GM21529 (cell line): ENCODE results near the gene KCNN4.

Experiments used
- ATAC-seq: cut with Tn5 transposase; IDR thresholded peaks from one replicate; pipeline ENCODE4 v1.9.1; 2021; ENCODE audit not compliant: unreplicated experiment

The KCNN4 gene

DNA sequence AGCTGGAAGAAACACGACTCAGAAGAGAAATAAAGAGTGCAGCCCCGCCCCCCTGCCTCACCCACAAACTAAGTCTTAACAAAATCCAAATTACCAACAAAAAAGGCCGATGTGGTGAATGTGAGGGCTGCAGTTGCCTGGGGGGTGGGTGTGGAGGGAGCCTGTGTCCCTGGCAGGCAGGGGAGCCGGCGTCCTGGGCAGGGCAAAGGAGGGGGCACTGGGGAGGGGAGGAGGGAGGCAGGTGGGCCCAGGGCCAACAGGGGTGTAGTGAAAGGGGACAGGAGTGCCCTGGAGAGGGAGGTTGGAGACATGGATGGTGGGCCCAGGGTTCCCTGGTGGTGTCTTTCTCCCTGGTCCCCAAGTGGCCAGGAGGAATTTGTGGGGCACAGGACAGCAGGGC lies 60.9 kb downstream of the KCNN4 start:
- ATAC-seq, result no peak

DNA sequence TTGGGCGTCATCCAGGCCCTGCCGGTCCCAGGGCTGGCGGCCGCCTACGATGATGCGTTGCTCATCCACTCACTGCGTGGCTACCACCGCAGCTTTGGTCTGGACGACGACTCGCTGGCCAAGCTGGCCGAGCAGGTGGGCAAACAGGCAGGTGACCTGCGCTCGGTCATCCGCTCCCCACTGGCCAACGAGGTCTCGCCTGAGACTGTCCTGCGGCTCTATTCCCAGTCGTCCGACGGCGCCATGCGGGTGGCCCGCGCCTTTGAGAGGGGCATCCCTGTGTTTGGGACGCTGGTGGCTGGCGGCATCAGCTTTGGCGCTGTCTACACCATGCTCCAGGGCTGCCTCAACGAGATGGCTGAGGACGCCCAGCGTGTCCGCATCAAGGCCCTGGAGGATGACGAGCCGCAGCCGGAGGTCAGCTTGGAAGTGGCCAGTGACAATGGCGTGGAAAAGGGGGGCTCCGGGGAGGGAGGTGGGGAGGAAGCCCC lies 61.4 kb downstream of the KCNN4 start:
- ATAC-seq, result no peak

DNA sequence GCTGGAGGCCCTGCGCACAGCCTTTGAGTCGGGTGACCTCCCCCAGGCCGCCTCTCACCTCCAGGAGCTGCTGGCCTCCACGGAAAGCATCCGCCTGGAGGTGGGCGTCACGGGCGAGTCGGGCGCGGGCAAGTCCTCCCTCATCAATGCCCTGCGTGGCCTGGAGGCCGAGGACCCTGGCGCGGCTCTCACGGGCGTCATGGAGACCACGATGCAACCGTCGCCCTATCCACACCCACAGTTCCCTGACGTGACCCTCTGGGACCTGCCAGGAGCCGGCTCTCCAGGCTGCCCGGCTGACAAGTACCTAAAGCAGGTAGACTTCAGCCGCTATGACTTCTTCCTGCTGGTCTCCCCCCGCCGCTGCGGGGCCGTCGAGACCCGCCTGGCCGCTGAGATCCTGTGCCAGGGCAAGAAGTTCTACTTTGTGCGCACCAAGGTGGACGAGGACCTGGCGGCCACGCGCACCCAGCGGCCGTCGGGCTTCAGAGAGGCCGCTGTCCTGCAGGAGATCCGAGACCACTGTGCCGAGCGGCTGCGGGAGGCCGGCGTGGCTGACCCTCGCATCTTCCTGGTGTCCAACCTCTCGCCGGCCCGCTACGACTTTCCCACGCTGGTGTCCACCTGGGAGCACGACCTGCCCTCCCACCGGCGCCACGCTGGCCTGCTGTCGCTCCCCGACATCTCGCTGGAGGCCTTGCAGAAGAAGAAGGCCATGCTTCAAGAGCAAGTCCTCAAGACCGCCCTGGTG lies 62.0 kb downstream of the KCNN4 start:
- no peak for ATAC-seq
